Measurements from ENCODE around the gene ZGRF1.

DNA sequence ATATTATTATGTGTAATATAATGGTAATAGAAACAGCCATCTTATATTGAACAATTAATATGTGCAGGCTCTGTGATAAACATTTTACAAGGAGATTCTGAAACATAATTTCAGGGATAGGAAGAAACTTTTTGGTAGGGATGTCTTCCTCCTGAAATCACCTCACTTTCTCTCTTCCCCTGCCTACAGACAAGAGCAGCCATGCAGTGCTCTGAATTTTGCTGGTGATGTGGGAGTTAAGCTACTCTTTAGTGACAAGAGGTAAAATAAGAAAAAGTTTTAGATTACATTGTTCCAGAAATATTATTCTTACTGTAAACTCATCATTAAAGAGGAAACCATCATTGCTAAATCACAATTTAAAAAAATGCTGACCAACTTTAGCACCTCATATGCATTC, 36.4 kb upstream of the ZGRF1 start:
- TF ChIP-seq, protein P1, sequence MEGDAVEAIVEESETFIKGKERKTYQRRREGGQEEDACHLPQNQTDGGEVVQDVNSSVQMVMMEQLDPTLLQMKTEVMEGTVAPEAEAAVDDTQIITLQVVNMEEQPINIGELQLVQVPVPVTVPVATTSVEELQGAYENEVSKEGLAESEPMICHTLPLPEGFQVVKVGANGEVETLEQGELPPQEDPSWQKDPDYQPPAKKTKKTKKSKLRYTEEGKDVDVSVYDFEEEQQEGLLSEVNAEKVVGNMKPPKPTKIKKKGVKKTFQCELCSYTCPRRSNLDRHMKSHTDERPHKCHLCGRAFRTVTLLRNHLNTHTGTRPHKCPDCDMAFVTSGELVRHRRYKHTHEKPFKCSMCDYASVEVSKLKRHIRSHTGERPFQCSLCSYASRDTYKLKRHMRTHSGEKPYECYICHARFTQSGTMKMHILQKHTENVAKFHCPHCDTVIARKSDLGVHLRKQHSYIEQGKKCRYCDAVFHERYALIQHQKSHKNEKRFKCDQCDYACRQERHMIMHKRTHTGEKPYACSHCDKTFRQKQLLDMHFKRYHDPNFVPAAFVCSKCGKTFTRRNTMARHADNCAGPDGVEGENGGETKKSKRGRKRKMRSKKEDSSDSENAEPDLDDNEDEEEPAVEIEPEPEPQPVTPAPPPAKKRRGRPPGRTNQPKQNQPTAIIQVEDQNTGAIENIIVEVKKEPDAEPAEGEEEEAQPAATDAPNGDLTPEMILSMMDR (IDR thresholded peaks at IDR 0.05) = no peak
- TF ChIP-seq POLR2A (IDR thresholded peaks at IDR 0.05; ENCODE audit: low read depth) = no peak
